HepG2 (cell line): ENCODE results near the gene NCBP2. TPM values are rescaled to one million over a fixed set of nuclear protein-coding genes. Genes with fewer than 3 reads are reported as not detected.

Experiments used
- AGO1 ChIP-seq: fragments of 200-400 bp; formaldehyde crosslinking; IDR thresholded peaks from 2 replicates; pipeline ENCODE4 v1.6.1; 2017; ENCODE audit warnings: mild to moderate bottlenecking, low read depth, low read length, moderate library complexity; ENCODE audit not compliant: poor library complexity, severe bottlenecking
- GTF3A ChIP-seq: sonication (generic); formaldehyde crosslinking; conservative IDR thresholded peaks from 2 replicates; pipeline ENCODE4 v1.4.0; 2020; ENCODE audit warnings: mild to moderate bottlenecking, missing genetic modification reagents
- KLF16 ChIP-seq, 2 experiments: sonication (generic) in 1 of 2; formaldehyde crosslinking in 1 of 2; IDR thresholded peaks; 2 replicates each; pipeline versions ENCODE4 v1.6.1 to v1.8.0; 2016 to 2023; ENCODE audit warnings: missing genetic modification reagents in 2 of 2, missing compliant biosample characterization in 1 of 2
- MTF1 ChIP-seq: sonication (generic); formaldehyde crosslinking; IDR thresholded peaks from 2 replicates; pipeline ENCODE4 v1.5.0; 2020; ENCODE audit warnings: missing genetic modification reagents
- ZNF296 ChIP-seq: sonication (generic); formaldehyde crosslinking; conservative IDR thresholded peaks from 2 replicates; pipeline ENCODE4 v1.5.0; 2020; ENCODE audit warnings: mild to moderate bottlenecking, missing genetic modification reagents
- ZNF484 ChIP-seq: sonication (generic); formaldehyde crosslinking; IDR thresholded peaks from 2 replicates; pipeline ENCODE4 v1.5.1; 2020; ENCODE audit warnings: mild to moderate bottlenecking, low read depth, missing genetic modification reagents, borderline replicate concordance
- ZNF567 ChIP-seq: sonication (generic); formaldehyde crosslinking; IDR thresholded peaks from 2 replicates; pipeline ENCODE4 v1.8.1; 2023; ENCODE audit warnings: mild to moderate bottlenecking, missing genetic modification reagents, borderline replicate concordance
- polyA plus RNA-seq, 8 experiments: library from polyadenylated mRNA; depleted of rRNA in 3 of 8; stranded (reverse) in 7 of 8; unstranded in 1 of 8; fragments of >200 nt; fragmentation: Illumina TruSeq in 4 of 8; extraction: Trizol in 4 of 8; gene quantifications; 2 replicates each; pipeline versions ENCODE4 v1.2.1 to v1.2.3, GENCODE V29; 2011 to 2016; ENCODE audit warnings: low read depth in 4 of 8, missing spikeins in 1 of 8, mixed read lengths in 1 of 8; ENCODE audit not compliant: insufficient read depth in 1 of 8
- total RNA-seq, 5 experiments: library from RNA; depleted of rRNA; stranded (reverse); fragments of >200 nt; fragmentation: Illumina TruSeq; extraction: Trizol; gene quantifications; 2 replicates each; pipeline ENCODE4 v1.2.3, GENCODE V29; 2016; ENCODE audit warnings: low read depth in 1 of 5
- TF ChIP-seq, protein P1 (sequence below): sonication (generic); formaldehyde crosslinking; IDR thresholded peaks from one replicate; pipeline ENCODE4 v1.5.1; 2020; ENCODE audit warnings: mild to moderate bottlenecking, missing genetic modification reagents; ENCODE audit errors: not compliant biosample characterization
- TF ChIP-seq, protein P2 (sequence below): sonication (generic); formaldehyde crosslinking; IDR thresholded peaks from 2 replicates; pipeline ENCODE4 v1.4.0; 2020; ENCODE audit warnings: mild to moderate bottlenecking, missing genetic modification reagents
- TF ChIP-seq, protein P3 (sequence below): sonication (generic); formaldehyde crosslinking; IDR thresholded peaks from 2 replicates; pipeline ENCODE4 v1.4.0; 2020; ENCODE audit warnings: mild to moderate bottlenecking, missing genetic modification reagents
- TF ChIP-seq, protein P4 (sequence below): sonication (generic); formaldehyde crosslinking; conservative IDR thresholded peaks from 2 replicates; pipeline ENCODE4 v1.8.0; 2022; ENCODE audit warnings: low read depth, missing genetic modification reagents
- TF ChIP-seq, protein P5 (sequence below): sonication (generic); formaldehyde crosslinking; IDR thresholded peaks from 2 replicates; pipeline ENCODE4 v1.4.0; 2020; ENCODE audit warnings: missing genetic modification reagents
- TF ChIP-seq, protein P6 (sequence below): sonication (generic); formaldehyde crosslinking; IDR thresholded peaks from 2 replicates; pipeline ENCODE4 v1.4.0; 2020; ENCODE audit warnings: missing genetic modification reagents

Gene NCBP2
- total and polyA plus RNA-seq, 2 of the 13 experiments (the other 11 are each of a cell fraction or from before 2014, with no cell fraction given), result 58.7 to 95.5 TPM

DNA sequence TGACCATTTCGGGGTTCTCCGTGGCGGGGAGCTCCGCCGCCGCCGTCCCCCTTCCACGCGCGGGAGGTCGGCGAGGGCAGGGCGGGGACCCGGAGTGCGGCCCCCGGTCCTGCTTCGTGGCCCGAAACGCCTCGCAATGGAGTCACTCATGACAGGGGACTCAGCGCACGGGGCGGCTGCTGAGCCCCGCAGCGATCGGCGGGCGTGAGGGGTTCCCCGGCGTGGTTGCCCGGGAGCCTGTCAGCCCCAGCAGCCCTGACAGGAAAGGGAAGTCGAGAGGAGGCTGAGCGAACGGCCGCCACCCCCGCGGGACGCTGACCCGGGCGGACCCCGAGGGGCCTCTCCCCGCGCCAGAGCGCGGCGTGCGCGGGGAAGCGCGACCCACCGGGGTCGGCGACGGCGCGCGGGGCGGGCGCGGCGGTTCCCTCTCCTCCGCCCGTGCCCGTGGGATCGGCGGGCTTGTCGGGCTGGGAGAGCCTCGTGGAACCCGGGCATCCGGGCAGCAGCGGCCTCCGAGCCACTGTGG is 26.9 kb upstream of the NCBP2 start (continued):
- TF ChIP-seq, protein P1, sequence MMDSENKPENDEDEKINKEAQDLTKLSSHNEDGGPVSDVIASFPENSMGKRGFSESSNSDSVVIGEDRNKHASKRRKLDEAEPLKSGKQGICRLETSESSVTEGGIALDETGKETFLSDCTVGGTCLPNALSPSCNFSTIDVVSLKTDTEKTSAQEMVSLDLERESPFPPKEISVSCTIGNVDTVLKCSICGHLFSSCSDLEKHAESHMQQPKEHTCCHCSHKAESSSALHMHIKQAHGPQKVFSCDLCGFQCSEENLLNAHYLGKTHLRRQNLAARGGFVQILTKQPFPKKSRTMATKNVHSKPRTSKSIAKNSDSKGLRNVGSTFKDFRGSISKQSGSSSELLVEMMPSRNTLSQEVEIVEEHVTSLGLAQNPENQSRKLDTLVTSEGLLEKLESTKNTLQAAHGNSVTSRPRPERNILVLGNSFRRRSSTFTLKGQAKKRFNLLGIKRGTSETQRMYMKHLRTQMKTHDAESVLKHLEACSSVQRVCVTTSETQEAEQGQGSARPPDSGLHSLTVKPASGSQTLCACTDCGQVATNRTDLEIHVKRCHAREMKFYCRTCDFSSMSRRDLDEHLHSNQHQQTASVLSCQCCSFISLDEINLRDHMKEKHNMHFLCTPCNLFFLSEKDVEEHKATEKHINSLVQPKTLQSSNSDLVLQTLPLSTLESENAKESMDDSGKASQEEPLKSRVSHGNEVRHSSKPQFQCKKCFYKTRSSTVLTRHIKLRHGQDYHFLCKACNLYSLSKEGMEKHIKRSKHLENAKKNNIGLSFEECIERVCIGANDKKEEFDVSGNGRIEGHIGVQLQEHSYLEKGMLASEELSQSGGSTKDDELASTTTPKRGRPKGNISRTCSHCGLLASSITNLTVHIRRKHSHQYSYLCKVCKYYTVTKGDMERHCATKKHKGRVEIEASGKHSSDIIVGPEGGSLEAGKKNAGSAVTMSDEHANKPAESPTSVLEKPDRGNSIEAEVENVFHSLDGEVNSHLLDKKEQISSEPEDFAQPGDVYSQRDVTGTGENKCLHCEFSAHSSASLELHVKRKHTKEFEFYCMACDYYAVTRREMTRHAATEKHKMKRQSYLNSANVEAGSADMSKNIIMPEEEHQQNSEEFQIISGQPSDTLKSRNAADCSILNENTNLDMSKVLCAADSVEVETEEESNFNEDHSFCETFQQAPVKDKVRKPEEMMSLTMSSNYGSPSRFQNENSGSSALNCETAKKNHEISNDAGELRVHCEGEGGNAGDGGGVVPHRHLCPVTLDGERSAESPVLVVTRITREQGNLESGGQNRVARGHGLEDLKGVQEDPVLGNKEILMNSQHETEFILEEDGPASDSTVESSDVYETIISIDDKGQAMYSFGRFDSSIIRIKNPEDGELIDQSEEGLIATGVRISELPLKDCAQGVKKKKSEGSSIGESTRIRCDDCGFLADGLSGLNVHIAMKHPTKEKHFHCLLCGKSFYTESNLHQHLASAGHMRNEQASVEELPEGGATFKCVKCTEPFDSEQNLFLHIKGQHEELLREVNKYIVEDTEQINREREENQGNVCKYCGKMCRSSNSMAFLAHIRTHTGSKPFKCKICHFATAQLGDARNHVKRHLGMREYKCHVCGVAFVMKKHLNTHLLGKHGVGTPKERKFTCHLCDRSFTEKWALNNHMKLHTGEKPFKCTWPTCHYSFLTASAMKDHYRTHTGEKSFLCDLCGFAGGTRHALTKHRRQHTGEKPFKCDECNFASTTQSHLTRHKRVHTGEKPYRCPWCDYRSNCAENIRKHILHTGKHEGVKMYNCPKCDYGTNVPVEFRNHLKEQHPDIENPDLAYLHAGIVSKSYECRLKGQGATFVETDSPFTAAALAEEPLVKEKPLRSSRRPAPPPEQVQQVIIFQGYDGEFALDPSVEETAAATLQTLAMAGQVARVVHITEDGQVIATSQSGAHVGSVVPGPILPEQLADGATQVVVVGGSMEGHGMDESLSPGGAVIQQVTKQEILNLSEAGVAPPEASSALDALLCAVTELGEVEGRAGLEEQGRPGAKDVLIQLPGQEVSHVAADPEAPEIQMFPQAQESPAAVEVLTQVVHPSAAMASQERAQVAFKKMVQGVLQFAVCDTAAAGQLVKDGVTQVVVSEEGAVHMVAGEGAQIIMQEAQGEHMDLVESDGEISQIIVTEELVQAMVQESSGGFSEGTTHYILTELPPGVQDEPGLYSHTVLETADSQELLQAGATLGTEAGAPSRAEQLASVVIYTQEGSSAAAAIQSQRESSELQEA (CRISPR knock-in tag), result no peak
- TF ChIP-seq ZNF296, result no peak
- no peak for TF ChIP-seq ZNF567 (CRISPR knock-in tag)
- TF ChIP-seq, protein P2, sequence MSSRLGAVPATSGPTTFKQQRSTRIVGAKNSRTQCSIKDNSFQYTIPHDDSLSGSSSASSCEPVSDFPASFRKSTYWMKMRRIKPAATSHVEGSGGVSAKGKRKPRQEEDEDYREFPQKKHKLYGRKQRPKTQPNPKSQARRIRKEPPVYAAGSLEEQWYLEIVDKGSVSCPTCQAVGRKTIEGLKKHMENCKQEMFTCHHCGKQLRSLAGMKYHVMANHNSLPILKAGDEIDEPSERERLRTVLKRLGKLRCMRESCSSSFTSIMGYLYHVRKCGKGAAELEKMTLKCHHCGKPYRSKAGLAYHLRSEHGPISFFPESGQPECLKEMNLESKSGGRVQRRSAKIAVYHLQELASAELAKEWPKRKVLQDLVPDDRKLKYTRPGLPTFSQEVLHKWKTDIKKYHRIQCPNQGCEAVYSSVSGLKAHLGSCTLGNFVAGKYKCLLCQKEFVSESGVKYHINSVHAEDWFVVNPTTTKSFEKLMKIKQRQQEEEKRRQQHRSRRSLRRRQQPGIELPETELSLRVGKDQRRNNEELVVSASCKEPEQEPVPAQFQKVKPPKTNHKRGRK, result no peak
- no peak for TF ChIP-seq GTF3A (CRISPR knock-in tag)
- no peak for TF ChIP-seq MTF1
- no peak for TF ChIP-seq KLF16 (CRISPR knock-in tag; IDR thresholded peaks at IDR 0.05)
- TF ChIP-seq, protein P3, sequence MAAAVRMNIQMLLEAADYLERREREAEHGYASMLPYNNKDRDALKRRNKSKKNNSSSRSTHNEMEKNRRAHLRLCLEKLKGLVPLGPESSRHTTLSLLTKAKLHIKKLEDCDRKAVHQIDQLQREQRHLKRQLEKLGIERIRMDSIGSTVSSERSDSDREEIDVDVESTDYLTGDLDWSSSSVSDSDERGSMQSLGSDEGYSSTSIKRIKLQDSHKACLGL (CRISPR knock-in tag), result no peak
- TF ChIP-seq, protein P4, sequence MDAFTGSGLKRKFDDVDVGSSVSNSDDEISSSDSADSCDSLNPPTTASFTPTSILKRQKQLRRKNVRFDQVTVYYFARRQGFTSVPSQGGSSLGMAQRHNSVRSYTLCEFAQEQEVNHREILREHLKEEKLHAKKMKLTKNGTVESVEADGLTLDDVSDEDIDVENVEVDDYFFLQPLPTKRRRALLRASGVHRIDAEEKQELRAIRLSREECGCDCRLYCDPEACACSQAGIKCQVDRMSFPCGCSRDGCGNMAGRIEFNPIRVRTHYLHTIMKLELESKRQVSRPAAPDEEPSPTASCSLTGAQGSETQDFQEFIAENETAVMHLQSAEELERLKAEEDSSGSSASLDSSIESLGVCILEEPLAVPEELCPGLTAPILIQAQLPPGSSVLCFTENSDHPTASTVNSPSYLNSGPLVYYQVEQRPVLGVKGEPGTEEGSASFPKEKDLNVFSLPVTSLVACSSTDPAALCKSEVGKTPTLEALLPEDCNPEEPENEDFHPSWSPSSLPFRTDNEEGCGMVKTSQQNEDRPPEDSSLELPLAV, result no peak
- peak; percentile 85 for TF ChIP-seq AGO1
- TF ChIP-seq, protein P5, sequence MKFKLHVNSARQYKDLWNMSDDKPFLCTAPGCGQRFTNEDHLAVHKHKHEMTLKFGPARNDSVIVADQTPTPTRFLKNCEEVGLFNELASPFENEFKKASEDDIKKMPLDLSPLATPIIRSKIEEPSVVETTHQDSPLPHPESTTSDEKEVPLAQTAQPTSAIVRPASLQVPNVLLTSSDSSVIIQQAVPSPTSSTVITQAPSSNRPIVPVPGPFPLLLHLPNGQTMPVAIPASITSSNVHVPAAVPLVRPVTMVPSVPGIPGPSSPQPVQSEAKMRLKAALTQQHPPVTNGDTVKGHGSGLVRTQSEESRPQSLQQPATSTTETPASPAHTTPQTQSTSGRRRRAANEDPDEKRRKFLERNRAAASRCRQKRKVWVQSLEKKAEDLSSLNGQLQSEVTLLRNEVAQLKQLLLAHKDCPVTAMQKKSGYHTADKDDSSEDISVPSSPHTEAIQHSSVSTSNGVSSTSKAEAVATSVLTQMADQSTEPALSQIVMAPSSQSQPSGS (CRISPR knock-in tag), result no peak
- TF ChIP-seq, protein P6, sequence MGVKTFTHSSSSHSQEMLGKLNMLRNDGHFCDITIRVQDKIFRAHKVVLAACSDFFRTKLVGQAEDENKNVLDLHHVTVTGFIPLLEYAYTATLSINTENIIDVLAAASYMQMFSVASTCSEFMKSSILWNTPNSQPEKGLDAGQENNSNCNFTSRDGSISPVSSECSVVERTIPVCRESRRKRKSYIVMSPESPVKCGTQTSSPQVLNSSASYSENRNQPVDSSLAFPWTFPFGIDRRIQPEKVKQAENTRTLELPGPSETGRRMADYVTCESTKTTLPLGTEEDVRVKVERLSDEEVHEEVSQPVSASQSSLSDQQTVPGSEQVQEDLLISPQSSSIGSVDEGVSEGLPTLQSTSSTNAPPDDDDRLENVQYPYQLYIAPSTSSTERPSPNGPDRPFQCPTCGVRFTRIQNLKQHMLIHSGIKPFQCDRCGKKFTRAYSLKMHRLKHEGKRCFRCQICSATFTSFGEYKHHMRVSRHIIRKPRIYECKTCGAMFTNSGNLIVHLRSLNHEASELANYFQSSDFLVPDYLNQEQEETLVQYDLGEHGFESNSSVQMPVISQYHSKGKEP (CRISPR knock-in tag), result no peak
- no peak for TF ChIP-seq ZNF484 (CRISPR knock-in tag)
